Stimulated activated CD8-positive, alpha-beta memory T cell treated with anti-CD3 and anti-CD28 coated beads, Interleukin-15, amount 100 ng/mL, for 1 hour (primary cell): ENCODE data around the gene ITPR2.
"Not testable (repeated sequence)": the region's sequence is repeated elsewhere in the genome, so short reads cannot be mapped to it uniquely, and the experiment has no call there.

Source experiments
- DNase-seq: peaks from one replicate; pipeline ENCODE4 v3.0.0-alpha.2; 2020; ENCODE audit warnings: low read depth

The ITPR2 gene

GRCh38 chr12:26563552-26563951 is 269.4 kb downstream of the ITPR2 start:
- no peak for DNase-seq

GRCh38 chr12:26557326-26557725 is 275.7 kb downstream of the ITPR2 start:
- no peak for DNase-seq

GRCh38 chr12:26556916-26557315 is 276.1 kb downstream of the ITPR2 start:
- DNase-seq = no peak

GRCh38 chr12:26555139-26555538 is 277.9 kb downstream of the ITPR2 start:
- no peak for DNase-seq

GRCh38 chr12:26554332-26554731 is 278.7 kb downstream of the ITPR2 start:
- DNase-seq = no peak

- DNase-seq = no peak
These were observed 281.6 kb downstream of the ITPR2 start for GRCh38 chr12:26551385-26551784.

GRCh38 chr12:26548227-26548626 is 284.8 kb downstream of the ITPR2 start:
- DNase-seq = no peak

GRCh38 chr12:26546535-26547314 is 286.3 kb downstream of the ITPR2 start:
- no peak for DNase-seq

- no peak for DNase-seq
These were observed 293.9 kb downstream of the ITPR2 start for GRCh38 chr12:26539131-26539530.

- DNase-seq = no peak
These were observed 295.3 kb downstream of the ITPR2 start for GRCh38 chr12:26537651-26538050.

GRCh38 chr12:26537126-26537525 is 295.9 kb downstream of the ITPR2 start:
- DNase-seq = no peak

- no peak for DNase-seq
These were observed 297.2 kb downstream of the ITPR2 start for GRCh38 chr12:26535826-26536225.

- no peak for DNase-seq
These were observed 298.9 kb downstream of the ITPR2 start for GRCh38 chr12:26534071-26534470.

- DNase-seq = no peak
These were observed 299.8 kb downstream of the ITPR2 start for GRCh38 chr12:26533211-26533610.

GRCh38 chr12:26530461-26530860 is 302.5 kb downstream of the ITPR2 start:
- no peak for DNase-seq

- no peak for DNase-seq
These were observed 304.1 kb downstream of the ITPR2 start for GRCh38 chr12:26528943-26529342.

GRCh38 chr12:26527682-26528081 is 305.3 kb downstream of the ITPR2 start:
- no peak for DNase-seq

GRCh38 chr12:26524862-26525465 is 308.0 kb downstream of the ITPR2 start:
- DNase-seq = no peak

GRCh38 chr12:26523708-26524150 is 309.3 kb downstream of the ITPR2 start:
- DNase-seq = no peak

- DNase-seq = no peak
These were observed 312.1 kb downstream of the ITPR2 start for GRCh38 chr12:26520869-26521268.

- no peak for DNase-seq
These were observed 312.9 kb downstream of the ITPR2 start for GRCh38 chr12:26520109-26520508.

- DNase-seq = no peak
These were observed 313.5 kb downstream of the ITPR2 start for GRCh38 chr12:26519462-26519861.

- not testable (repeated sequence) for DNase-seq
These were observed 315.7 kb downstream of the ITPR2 start for GRCh38 chr12:26517320-26517719.

GRCh38 chr12:26514364-26514763 is 318.6 kb downstream of the ITPR2 start:
- DNase-seq = no peak
